Endothelial cell of umbilical vein (primary cell): Measurements from ENCODE around the gene ITGAX. TPM values are rescaled to one million over a fixed set of nuclear protein-coding genes. Genes with fewer than 3 reads are reported as not detected.

Source experiments
- BruUV-seq: library from RNA; stranded (reverse); fragments of 400-500 nt; replicated peaks from 2 replicates; lab custom pipeline; 2021; lab: Mats Ljungman, UMichigan
- CTCF ChIA-PET: fragments of 300-600, 350-600 bp; sonication (Branson Sonifier 250); formaldehyde crosslinking; loops from one replicate; lab custom pipeline; 2021; ENCODE audit warnings: antibody characterized with exemption, inconsistent platforms; lab: Charles Lee
- POLR2A ChIA-PET: fragments of 300-600, 350-600 bp; sonication (Branson Sonifier 250); formaldehyde crosslinking; loops from one replicate; lab custom pipeline; 2021; ENCODE audit warnings: antibody characterized with exemption, inconsistent platforms; lab: Charles Lee
- DNase-seq: peaks from one replicate; pipeline ENCODE4 v3.0.0-alpha.2; 2011; ENCODE audit warnings: low read depth, low spot score
- FAIRE-seq: peaks from 2 replicates; lab custom pipeline; 2011; peaks lifted over from hg19 to GRCh38; lab: Jason Lieb, UNC
- H2AFZ ChIP-seq: 2 replicates; pipeline ENCODE4 v1.6.0; 2012; ENCODE audit warnings: low read depth, low read length, control low read depth, inconsistent platforms
- H3K27ac ChIP-seq: 2 replicates; pipeline ENCODE4 v1.5.1; 2011; ENCODE audit warnings: low read depth, mild to moderate bottlenecking, control low read depth, low read length, moderate library complexity; ENCODE audit not compliant: insufficient read depth
- H3K27me3 ChIP-seq, 2 experiments: 2 replicates each; pipeline versions ENCODE4 v1.6.0 to v1.6.1; 2011; ENCODE audit warnings: low read length in 2 of 2, mixed read lengths in 1 of 2; ENCODE audit not compliant: control insufficient read depth in 2 of 2, insufficient read depth in 2 of 2
- H3K36me3 ChIP-seq, 2 experiments: 2 replicates in 1 of 2; 3 replicates in 1 of 2; pipeline ENCODE4 v1.5.1; 2011; ENCODE audit warnings: low read length in 2 of 2, mild to moderate bottlenecking in 1 of 2, moderate library complexity in 1 of 2; ENCODE audit not compliant: control insufficient read depth in 2 of 2, insufficient read depth in 2 of 2; ENCODE audit errors: extremely low read depth in 1 of 2
- H3K4me1 ChIP-seq: 3 replicates; pipeline ENCODE4 v1.5.1; 2011; ENCODE audit warnings: mild to moderate bottlenecking, low read length; ENCODE audit not compliant: control insufficient read depth, insufficient read depth; ENCODE audit errors: extremely low read depth
- H3K4me2 ChIP-seq: 2 replicates; pipeline ENCODE4 v1.6.1; 2011; ENCODE audit warnings: low read length, control low read depth, mixed read lengths; ENCODE audit not compliant: insufficient read depth
- H3K4me3 ChIP-seq, 3 experiments: fragments of 200-600 bp in 1 of 3; sonication (generic), shearing (Covaris generic) in 1 of 3; replicated peaks in 1 of 3; 2 replicates each; pipeline ENCODE4 v1.5.1; 2011 to 2016; ENCODE audit warnings: control low read depth in 3 of 3, low read length in 3 of 3, mild to moderate bottlenecking in 2 of 3, inconsistent platforms in 1 of 3, low read depth in 1 of 3, moderate library complexity in 1 of 3; ENCODE audit not compliant: insufficient read depth in 1 of 3
- H3K79me2 ChIP-seq: 2 replicates; pipeline ENCODE4 v1.6.0; 2012; ENCODE audit warnings: low read length, inconsistent platforms; ENCODE audit not compliant: control insufficient read depth, insufficient read depth
- H3K9ac ChIP-seq: replicated peaks from 2 replicates; pipeline ENCODE3; 2011; ENCODE audit warnings: low read length, control low read depth; ENCODE audit not compliant: insufficient read depth; ENCODE audit errors: extremely low read depth
- H3K9me1 ChIP-seq: replicated peaks from 3 replicates; pipeline ENCODE4 v1.6.0; 2011; ENCODE audit warnings: mild to moderate bottlenecking, low read length; ENCODE audit not compliant: control insufficient read depth, insufficient read depth; ENCODE audit errors: extremely low read depth
- H3K9me3 ChIP-seq: replicated peaks from 2 replicates; pipeline ENCODE4 v1.5.1; 2012; ENCODE audit warnings: low read length, inconsistent platforms; ENCODE audit not compliant: control insufficient read depth, insufficient read depth
- H4K20me1 ChIP-seq: replicated peaks from 2 replicates; pipeline ENCODE3; 2011; ENCODE audit warnings: mild to moderate bottlenecking, low read length; ENCODE audit not compliant: control insufficient read depth, insufficient read depth; ENCODE audit errors: extremely low read depth
- POLR2A ChIP-seq: IDR thresholded peaks from 2 replicates; pipeline ENCODE4 v1.6.1; 2012; ENCODE audit warnings: low read depth, mild to moderate bottlenecking, control low read depth, low read length
- POLR2AphosphoS5 ChIP-seq: IDR thresholded peaks from 2 replicates; pipeline ENCODE4 v1.6.1; 2012; ENCODE audit warnings: low read depth, mild to moderate bottlenecking, control low read depth, low read length, moderate library complexity; ENCODE audit not compliant: insufficient read depth
- dilution Hi-C: fragments of 300-500 bp; cut with MboI; formaldehyde crosslinking; loops from one replicate; pipeline ENCODE4 v1.15.0; 2019; ENCODE audit warnings: low sequenced_read_pairs; ENCODE audit not compliant: extremely low pct_ligation_motif_present
- intact Hi-C: fragments of 100-400 bp; cut with micrococcal nuclease; formaldehyde crosslinking; loops from one replicate; pipeline ENCODE4 v1.10.0; 2022
- polyA plus RNA-seq, 4 experiments: library from polyadenylated mRNA; depleted of rRNA in 3 of 4; stranded (reverse) in 3 of 4; unstranded in 1 of 4; fragments of >200 nt; gene quantifications; 2 replicates each; pipeline versions ENCODE4 v1.2.1 to v1.2.3, GENCODE V29; 2011 to 2012; ENCODE audit warnings: missing spikeins in 1 of 4
- total RNA-seq: library from RNA; stranded (reverse); gene quantifications from 2 replicates; pipeline ENCODE4 v1.2.3, GENCODE V29; 2021

ITGAX gene
- total and polyA plus RNA-seq, 2 donors (not counting 3 experiments of a cell fraction or from before 2014, with no cell fraction given), result 0.18 to 1.4 TPM

DNA sequence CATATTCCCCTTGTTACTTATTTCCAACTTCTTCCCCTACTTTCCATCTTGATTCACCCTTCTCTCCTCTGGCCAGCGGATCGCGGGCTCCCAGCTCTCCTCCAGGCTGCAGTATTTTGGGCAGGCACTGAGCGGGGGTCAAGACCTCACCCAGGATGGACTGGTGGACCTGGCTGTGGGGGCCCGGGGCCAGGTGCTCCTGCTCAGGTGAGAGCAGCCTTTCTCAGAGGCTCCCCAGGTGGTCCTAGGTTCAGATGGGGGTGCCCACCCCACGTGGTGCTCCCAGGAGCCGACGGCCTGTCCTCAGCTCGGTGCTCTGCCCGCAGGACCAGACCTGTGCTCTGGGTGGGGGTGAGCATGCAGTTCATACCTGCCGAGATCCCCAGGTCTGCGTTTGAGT, 16.0 kb downstream of the ITGAX start:
- ChIA-PET POLR2A (no interaction called here), CTCF (interaction anchor here (1.8 kb wide), 1 partner anchor 10 kb away, joined by 4 read pairs; no protein-coding TSS in a partner anchor)
- intact Hi-C loops (no loop called here), dilution Hi-C loops (no loop called here)
- FAIRE-seq (no peak), DNase-seq (no peak)
- H3K27ac ChIP-seq, result no peak overlapping the region
- H3K9me3 ChIP-seq, result no peaks in the 10 kb centered on the region
- no peak overlapping the region for H3K4me3 ChIP-seq
- no peak overlapping the region for H2AFZ ChIP-seq
- no peaks in the 10 kb centered on the region for H3K79me2 ChIP-seq
- BruUV-seq, result no TSS peak
- no peaks in the 10 kb centered on the region for H3K27me3 ChIP-seq
- H3K9ac ChIP-seq, result no peak overlapping the region
- no peak for TF ChIP-seq POLR2AphosphoS5
- H3K4me1 ChIP-seq, result no peaks in the 10 kb centered on the region
- no peaks in the 10 kb centered on the region for H4K20me1 ChIP-seq
- no peaks in the 10 kb centered on the region for H3K9me1 ChIP-seq
- H3K4me2 ChIP-seq, result no peak overlapping the region
- H3K36me3 ChIP-seq, result no peaks in the 10 kb centered on the region

DNA sequence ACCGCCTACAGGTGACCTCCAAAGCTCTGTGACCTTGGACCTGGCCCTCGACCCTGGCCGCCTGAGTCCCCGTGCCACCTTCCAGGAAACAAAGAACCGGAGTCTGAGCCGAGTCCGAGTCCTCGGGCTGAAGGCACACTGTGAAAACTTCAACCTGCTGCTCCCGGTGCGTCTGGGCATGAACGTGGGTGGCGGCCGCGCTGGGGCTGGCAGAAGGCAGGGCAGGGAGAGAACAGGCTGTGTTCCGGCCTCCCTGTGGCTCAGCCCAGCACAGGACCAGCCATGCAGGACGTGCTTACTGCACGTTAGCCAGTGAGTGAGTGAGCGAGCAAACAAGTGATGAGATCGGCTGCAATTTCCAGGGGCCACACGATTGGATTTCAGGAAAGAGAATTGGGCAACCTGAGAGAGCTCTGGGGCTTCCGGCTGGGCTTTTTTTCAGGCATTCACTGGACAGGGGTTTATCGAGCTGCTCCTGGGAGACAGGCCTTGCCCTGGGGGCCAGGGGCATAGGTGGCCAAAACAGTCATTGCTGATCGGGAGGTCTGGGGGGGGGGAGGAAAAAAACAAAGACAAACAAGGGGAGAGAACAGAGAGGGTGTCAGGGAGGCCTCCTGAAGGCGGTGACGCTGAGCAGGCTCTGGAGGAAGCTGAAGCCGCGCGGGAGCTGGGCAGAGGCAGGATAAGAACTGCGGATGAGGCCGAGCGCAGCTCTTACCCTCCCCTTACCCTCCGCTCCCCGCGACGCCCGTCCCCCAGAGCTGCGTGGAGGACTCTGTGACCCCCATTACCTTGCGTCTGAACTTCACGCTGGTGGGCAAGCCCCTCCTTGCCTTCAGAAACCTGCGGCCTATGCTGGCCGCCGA, 16.9 kb downstream of the ITGAX start:
- BruUV-seq, result no TSS peak
- CTCF ChIA-PET, result interaction anchor here (1.4 to 1.8 kb wide), 2 partner anchors 11 to 12 kb away, joined by 4 read pairs; no protein-coding TSS in a partner anchor
- H3K4me3 ChIP-seq, result no peak overlapping the region
- H3K36me3 ChIP-seq, result no peaks in the 10 kb centered on the region
- H2AFZ ChIP-seq, result no peak overlapping the region
- H3K4me2 ChIP-seq, result no peak overlapping the region
- TF ChIP-seq POLR2A, result no peak
- H3K9ac ChIP-seq, result no peak overlapping the region
- no peaks in the 10 kb centered on the region for H3K79me2 ChIP-seq
- no peaks in the 10 kb centered on the region for H3K27me3 ChIP-seq
- H3K4me1 ChIP-seq, result no peaks in the 10 kb centered on the region
- POLR2A ChIA-PET, result no interaction called here
- intact Hi-C loops (no loop called here), dilution Hi-C loops (no loop called here)
- DNase-seq (no peak), FAIRE-seq (no peak)
- H4K20me1 ChIP-seq, result no peaks in the 10 kb centered on the region
- H3K9me1 ChIP-seq, result no peaks in the 10 kb centered on the region
- H3K9me3 ChIP-seq, result no peaks in the 10 kb centered on the region
- H3K27ac ChIP-seq, result no peak overlapping the region
